ENCODE results near the gene MICU1.

DNA sequence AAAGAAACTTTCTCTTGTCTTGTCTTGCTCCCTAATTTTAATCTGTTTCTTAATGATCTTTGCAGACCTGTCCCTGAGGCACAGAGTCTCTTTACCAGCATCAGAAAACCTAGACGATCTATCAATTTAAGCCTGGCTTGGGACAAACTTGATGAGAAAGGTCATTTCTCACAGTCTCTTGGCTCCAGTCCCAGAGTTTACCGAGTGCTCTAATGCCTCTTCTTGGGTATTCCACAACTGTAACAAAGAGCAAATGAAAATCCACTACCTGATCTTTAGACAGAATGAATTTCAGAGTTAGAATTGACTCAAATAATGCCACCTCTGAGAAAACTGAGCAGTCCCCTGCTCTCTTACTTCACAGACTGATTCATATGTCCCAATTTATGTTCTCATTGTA lies 164.8 kb downstream of the MICU1 start:
- no peak for TF ChIP-seq TCF12 (IDR thresholded peaks at IDR 0.05; ENCODE audit: low read depth)
- TF ChIP-seq TAF1 (IDR thresholded peaks at IDR 0.05; ENCODE audit: low read depth): no peak
- TF ChIP-seq EP300 (IDR thresholded peaks at IDR 0.05; ENCODE audit: borderline replicate concordance): no peak
- TF ChIP-seq, protein P1, sequence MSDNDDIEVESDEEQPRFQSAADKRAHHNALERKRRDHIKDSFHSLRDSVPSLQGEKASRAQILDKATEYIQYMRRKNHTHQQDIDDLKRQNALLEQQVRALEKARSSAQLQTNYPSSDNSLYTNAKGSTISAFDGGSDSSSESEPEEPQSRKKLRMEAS (IDR thresholded peaks at IDR 0.05): no peak
- no peak for TF ChIP-seq CEBPB (IDR thresholded peaks at IDR 0.05)
- no peak for TF ChIP-seq RAD21 (IDR thresholded peaks at IDR 0.05; ENCODE audit: low read depth)
- no peak for TF ChIP-seq FOXM1 (IDR thresholded peaks at IDR 0.05; ENCODE audit: borderline replicate concordance, low read depth)
- TF ChIP-seq, protein P2, sequence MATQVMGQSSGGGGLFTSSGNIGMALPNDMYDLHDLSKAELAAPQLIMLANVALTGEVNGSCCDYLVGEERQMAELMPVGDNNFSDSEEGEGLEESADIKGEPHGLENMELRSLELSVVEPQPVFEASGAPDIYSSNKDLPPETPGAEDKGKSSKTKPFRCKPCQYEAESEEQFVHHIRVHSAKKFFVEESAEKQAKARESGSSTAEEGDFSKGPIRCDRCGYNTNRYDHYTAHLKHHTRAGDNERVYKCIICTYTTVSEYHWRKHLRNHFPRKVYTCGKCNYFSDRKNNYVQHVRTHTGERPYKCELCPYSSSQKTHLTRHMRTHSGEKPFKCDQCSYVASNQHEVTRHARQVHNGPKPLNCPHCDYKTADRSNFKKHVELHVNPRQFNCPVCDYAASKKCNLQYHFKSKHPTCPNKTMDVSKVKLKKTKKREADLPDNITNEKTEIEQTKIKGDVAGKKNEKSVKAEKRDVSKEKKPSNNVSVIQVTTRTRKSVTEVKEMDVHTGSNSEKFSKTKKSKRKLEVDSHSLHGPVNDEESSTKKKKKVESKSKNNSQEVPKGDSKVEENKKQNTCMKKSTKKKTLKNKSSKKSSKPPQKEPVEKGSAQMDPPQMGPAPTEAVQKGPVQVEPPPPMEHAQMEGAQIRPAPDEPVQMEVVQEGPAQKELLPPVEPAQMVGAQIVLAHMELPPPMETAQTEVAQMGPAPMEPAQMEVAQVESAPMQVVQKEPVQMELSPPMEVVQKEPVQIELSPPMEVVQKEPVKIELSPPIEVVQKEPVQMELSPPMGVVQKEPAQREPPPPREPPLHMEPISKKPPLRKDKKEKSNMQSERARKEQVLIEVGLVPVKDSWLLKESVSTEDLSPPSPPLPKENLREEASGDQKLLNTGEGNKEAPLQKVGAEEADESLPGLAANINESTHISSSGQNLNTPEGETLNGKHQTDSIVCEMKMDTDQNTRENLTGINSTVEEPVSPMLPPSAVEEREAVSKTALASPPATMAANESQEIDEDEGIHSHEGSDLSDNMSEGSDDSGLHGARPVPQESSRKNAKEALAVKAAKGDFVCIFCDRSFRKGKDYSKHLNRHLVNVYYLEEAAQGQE (IDR thresholded peaks at IDR 0.05; ENCODE audit: low read depth): no peak
- TF ChIP-seq NFIC (IDR thresholded peaks at IDR 0.05): no peak
- TF ChIP-seq, protein P3, sequence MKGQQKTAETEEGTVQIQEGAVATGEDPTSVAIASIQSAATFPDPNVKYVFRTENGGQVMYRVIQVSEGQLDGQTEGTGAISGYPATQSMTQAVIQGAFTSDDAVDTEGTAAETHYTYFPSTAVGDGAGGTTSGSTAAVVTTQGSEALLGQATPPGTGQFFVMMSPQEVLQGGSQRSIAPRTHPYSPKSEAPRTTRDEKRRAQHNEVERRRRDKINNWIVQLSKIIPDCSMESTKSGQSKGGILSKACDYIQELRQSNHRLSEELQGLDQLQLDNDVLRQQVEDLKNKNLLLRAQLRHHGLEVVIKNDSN (IDR thresholded peaks at IDR 0.05): no peak
- no peak for TF ChIP-seq TEAD4 (IDR thresholded peaks at IDR 0.05)
- TF ChIP-seq EGR1 (IDR thresholded peaks at IDR 0.05): no peak
- TF ChIP-seq CREB1 (IDR thresholded peaks at IDR 0.05; ENCODE audit: low read depth): no peak
- TF ChIP-seq YY1 (IDR thresholded peaks at IDR 0.05; ENCODE audit: low read depth): no peak

Data from Ishikawa (cell line).